ENCODE measurements around the gene PLEKHA7. TPM values are rescaled to one million over a fixed set of nuclear protein-coding genes. Genes with fewer than 3 reads are reported as not detected.
"Not testable (repeated sequence)": the region's sequence is repeated elsewhere in the genome, so short reads cannot be mapped to it uniquely, and the experiment has no call there.

The PLEKHA7 gene
- total RNA-seq, 1 donor from 2014 or later: 18.2 TPM

GRCh38 chr11:16867097-16867496 is 147.1 kb downstream of the PLEKHA7 start:
- H3K36me3 Mint-ChIP-seq (ENCODE audit: low read depth): peaks cover 6% of the 10 kb centered on the region
- TF ChIP-seq CTCF (conservative IDR thresholded peaks at IDR 0.05): no peak
- peaks cover 24% of the 10 kb centered on the region for H3K4me1 Mint-ChIP-seq
- no peak overlapping the region for H3K27ac Mint-ChIP-seq (ENCODE audit: unreplicated experiment)
- H3K9me3 Mint-ChIP-seq: no peaks in the 10 kb centered on the region
- no peak overlapping the region for H3K4me3 Mint-ChIP-seq
- H3K27me3 Mint-ChIP-seq (ENCODE audit: low read depth): no peaks in the 10 kb centered on the region
- DNase-seq (ENCODE audit: low read depth, low spot score): no peak

GRCh38 chr11:16864428-16864827 is 149.8 kb downstream of the PLEKHA7 start:
- H3K9me3 Mint-ChIP-seq; H3K4me3 Mint-ChIP-seq; H3K27ac Mint-ChIP-seq (ENCODE audit: unreplicated experiment); H3K27me3 Mint-ChIP-seq (ENCODE audit: low read depth); H3K36me3 Mint-ChIP-seq (ENCODE audit: low read depth); DNase-seq (ENCODE audit: low read depth, low spot score): not testable (repeated sequence)
- H3K4me1 Mint-ChIP-seq: peaks cover 31% of the 10 kb centered on the region

- no peak overlapping the region for H3K4me3 Mint-ChIP-seq
- no peaks in the 10 kb centered on the region for H3K9me3 Mint-ChIP-seq
- H3K27ac Mint-ChIP-seq (ENCODE audit: unreplicated experiment): peak overlapping the region; percentile 65
- no peaks in the 10 kb centered on the region for H3K27me3 Mint-ChIP-seq (ENCODE audit: low read depth)
- no peak for DNase-seq (ENCODE audit: low read depth, low spot score)
- peaks cover 5% of the 10 kb centered on the region for H3K36me3 Mint-ChIP-seq (ENCODE audit: low read depth)
- TF ChIP-seq CTCF (conservative IDR thresholded peaks at IDR 0.05): no peak
- peaks cover 31% of the 10 kb centered on the region for H3K4me1 Mint-ChIP-seq
These were observed 150.8 kb downstream of the PLEKHA7 start for GRCh38 chr11:16863389-16863788.

GRCh38 chr11:16862726-16863125 is 151.5 kb downstream of the PLEKHA7 start:
- H3K4me3 Mint-ChIP-seq: no peak overlapping the region

GRCh38 chr11:16861862-16862261 is 152.4 kb downstream of the PLEKHA7 start:
- no peak for TF ChIP-seq CTCF (conservative IDR thresholded peaks at IDR 0.05)
- Mint-ChIP-seq H3K27me3 (ENCODE audit: low read depth) (no peaks in the 10 kb centered on the region), H3K4me1 (peaks cover 31% of the 10 kb centered on the region), H3K4me3 (peak overlapping the region; percentile 29), H3K9me3 (no peaks in the 10 kb centered on the region), H3K36me3 (ENCODE audit: low read depth) (no peaks in the 10 kb centered on the region), H3K27ac (ENCODE audit: unreplicated experiment) (no peak overlapping the region)
- DNase-seq (ENCODE audit: low read depth, low spot score): no peak

More at GRCh38 chr11:16862726-16863125, 151.5 kb downstream of the PLEKHA7 start:
- no peak for TF ChIP-seq CTCF (conservative IDR thresholded peaks at IDR 0.05)
- H3K36me3 Mint-ChIP-seq (ENCODE audit: low read depth): no peaks in the 10 kb centered on the region
- DNase-seq (ENCODE audit: low read depth, low spot score): no peak
- no peaks in the 10 kb centered on the region for H3K9me3 Mint-ChIP-seq
- peaks cover 31% of the 10 kb centered on the region for H3K4me1 Mint-ChIP-seq
- H3K27ac Mint-ChIP-seq (ENCODE audit: unreplicated experiment): peak overlapping the region; percentile 4
- H3K27me3 Mint-ChIP-seq (ENCODE audit: low read depth): no peaks in the 10 kb centered on the region

GRCh38 chr11:16860617-16861016 is 153.6 kb downstream of the PLEKHA7 start:
- H3K9me3 Mint-ChIP-seq: no peaks in the 10 kb centered on the region
- DNase-seq (ENCODE audit: low read depth, low spot score): no peak
- H3K36me3 Mint-ChIP-seq (ENCODE audit: low read depth): no peaks in the 10 kb centered on the region
- H3K4me1 Mint-ChIP-seq: peaks cover 39% of the 10 kb centered on the region
- H3K4me3 Mint-ChIP-seq: no peak overlapping the region
- no peak overlapping the region for H3K27ac Mint-ChIP-seq (ENCODE audit: unreplicated experiment)
- no peaks in the 10 kb centered on the region for H3K27me3 Mint-ChIP-seq (ENCODE audit: low read depth)
- TF ChIP-seq CTCF (conservative IDR thresholded peaks at IDR 0.05): no peak
